Myocyte (in vitro differentiated cells): ENCODE results near the gene FAT3. TPM values are rescaled to one million over a fixed set of nuclear protein-coding genes. Genes with fewer than 3 reads are reported as not detected.

Source experiments
- DNase-seq: peaks from one replicate; pipeline ENCODE4 v3.0.0-alpha.2; 2012; ENCODE audit warnings: low read depth
- polyA plus RNA-seq: library from polyadenylated mRNA; unstranded; fragments of >200 nt; gene quantifications from one replicate; pipeline ENCODE4 v1.2.1, GENCODE V29; 2012; ENCODE audit warnings: missing spikeins
- total RNA-seq: library from RNA; depleted of rRNA; stranded (reverse); fragments of >200 nt; gene quantifications from 2 replicates; pipeline ENCODE4 v1.2.3, GENCODE V29; 2014

Gene FAT3
- 1.0 and 1.7 TPM in 2 replicates for total RNA-seq
- polyA plus RNA-seq, result 0.21 TPM

- DNase-seq, result peak; percentile 61
Observed at GRCh38 chr11:92224407-92225124, at the start of gene FAT3. Gene FAT3, plus strand, starts transcription at chr11:92224818. Its CDS starts 127,295 bp downstream, at chr11:92352113.

DNA sequence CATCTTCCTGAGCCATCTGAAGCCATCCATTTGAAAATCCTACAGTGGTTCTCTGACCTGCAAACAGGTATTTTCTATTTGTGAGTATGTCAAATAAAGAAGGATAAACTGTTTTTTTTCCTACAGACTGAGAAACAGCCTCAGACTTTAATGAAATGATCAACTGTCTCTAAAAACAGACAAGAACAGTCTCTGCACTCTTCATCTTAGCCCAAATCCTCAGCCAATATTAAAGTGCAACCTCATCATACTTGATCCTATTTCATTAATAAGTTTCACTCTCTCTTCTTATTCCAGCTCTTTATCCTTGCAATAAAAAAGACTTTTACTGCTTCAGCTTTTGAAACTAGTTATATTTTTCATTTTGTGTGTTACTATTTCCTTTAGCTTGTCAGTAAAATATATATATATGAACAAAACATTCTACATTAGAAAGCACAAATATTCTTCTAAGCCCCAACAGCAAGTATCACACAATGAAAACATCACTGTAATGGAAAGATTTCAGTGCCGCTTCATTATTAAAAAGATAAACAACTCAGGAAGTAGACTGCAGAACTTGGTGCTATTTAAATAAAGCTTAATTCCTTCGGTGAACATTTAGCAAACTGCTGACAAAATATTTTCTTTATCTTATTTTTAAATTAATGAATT lies 45.5 kb upstream of the FAT3 start:
- DNase-seq, result no peak

DNA sequence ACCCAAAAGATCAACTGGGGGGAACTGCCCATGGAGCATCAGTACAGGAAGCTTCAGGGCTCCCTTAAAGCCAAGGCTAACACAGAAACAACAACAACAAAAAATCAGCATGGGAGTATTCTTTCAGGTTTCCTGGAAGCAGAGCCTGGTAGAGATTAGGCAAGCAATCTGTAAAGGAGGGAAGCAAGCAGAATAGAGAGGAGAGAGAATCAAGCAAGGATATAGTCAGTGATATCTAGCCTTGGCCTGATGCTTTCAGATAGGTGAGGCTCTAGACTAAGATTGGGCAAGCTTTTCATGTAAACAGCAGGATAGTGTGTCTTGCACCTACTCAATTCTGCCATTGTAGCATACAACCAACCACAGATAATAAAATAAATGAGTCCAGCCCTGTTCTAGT lies 44.4 kb upstream of the FAT3 start:
- DNase-seq, result no peak

- peak; percentile 13 for DNase-seq
Observed at GRCh38 chr11:92180664-92181251, 43.9 kb upstream of the FAT3 start.

DNA sequence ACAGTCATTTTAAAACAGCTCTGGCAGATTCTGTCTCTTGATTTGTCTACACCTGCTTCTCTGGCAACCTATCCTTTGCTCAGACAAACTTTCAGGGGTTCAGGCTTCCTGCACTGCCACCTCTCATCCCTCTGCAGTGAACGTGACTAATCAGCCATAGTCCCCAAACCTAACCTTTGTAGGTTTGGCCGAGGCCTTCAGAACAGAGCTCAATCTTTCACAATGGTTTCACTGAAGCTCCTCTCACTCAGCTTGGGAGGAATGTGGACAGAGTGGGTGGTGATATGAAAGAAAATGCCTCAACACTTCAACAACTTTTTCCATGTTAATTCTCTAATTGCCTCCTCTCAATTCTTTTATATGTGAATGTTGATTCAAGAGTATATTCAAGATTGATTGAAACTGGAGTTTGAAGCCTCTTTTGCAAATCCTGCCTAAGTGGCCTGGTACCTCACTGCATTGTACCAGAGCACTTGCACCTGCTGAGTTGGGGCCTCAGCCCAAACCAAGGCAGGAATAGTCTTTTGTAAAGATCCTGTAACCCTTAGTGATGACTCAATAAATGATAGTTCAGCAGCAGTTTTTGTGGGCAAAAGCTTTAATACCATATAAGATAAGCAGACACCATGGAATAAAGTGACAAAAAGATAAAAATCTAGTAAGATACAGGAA lies 33.9 kb upstream of the FAT3 start:
- no peak for DNase-seq

GRCh38 chr11:92192141-92192540 lies 32.5 kb upstream of the FAT3 start:
- no peak for DNase-seq

- no peak for DNase-seq
Observed at GRCh38 chr11:92198268-92198667, 26.4 kb upstream of the FAT3 start.

DNA sequence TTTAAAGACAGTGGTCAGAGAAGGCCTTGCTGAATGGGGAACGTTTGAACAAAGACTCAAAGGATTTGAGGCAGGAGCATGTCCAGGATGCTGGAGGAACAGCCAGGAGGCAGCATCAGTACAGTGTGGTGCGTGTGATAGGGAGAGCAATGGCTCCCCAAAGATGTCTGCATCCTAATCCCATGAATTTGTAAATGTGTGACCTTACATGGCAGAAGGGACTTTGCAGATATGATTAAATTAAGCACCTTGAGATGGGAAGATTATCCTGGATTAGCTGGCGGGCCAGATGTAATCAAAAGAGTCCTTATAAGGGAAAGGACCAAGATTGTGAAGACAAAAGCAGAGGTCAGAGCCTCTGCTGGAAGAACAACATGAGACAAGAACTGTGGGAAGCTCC lies 24.6 kb upstream of the FAT3 start:
- no peak for DNase-seq

- no peak for DNase-seq
Observed at GRCh38 chr11:92204731-92205130, 19.9 kb upstream of the FAT3 start.

DNA sequence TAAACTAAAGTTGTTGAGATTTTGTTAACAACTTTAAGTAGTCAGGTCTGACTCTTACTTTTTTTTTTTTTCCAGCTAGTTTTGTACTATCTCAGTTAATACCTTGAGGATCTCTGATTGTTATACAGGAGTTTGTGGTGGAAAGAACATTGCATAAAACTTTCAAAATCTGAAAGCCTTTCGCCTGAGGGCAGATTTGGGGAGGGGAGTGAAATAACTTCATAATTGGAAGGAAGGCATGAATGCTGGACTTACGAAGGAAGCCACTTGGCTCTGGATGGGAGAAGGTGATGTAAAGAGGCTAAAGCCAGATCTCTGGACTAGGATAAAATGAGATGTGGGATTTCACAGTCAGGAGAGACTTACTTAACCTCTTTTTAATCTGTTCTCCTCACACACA lies 18.2 kb upstream of the FAT3 start:
- no peak for DNase-seq

DNA sequence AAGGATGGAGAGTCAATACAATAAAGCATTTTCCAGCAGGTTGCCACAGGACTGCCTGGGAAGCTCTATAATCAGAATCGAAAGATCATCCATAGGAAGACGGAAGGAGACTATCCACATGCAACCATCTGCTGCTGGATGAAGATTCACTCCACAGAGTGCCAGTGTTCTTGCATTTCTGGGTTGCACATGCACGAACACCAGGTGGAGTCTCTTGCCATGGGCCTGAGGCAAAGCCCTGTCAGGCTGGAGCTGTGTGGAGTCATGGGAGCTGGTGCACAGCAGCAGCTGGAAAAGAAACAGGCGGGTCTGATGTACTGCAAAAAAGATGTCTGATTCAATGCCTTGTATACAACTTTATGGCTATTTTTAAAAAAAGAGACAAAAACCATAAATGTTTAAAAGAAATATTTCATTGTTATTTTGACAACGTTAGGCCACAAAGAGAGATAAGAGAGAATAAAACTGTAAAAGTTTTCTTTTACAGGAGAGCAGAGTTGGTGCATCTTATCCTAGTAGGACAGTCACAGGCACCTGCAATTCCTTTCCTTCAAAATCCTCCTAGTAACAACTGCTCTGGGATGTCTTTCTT lies 12.9 kb upstream of the FAT3 start:
- peak; percentile 74 for DNase-seq

DNA sequence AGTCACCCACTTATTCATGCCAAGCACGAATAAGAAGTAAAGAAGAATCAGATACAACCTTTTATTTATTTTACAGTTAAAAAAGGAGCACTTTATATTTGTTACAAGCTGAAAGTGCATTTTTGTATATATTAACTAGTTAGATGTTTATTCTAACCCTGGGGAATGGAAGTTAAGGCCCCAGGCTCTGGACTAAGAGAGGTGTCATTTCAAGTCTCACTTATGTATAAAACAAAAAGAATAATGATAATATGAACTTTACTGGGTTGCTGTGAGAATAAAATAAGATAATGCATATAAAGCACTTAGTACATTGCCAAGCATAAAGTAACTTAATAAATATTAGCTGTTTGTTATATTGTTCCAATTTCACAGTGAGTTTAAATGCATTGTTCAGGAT lies 12.1 kb upstream of the FAT3 start:
- no peak for DNase-seq

DNA sequence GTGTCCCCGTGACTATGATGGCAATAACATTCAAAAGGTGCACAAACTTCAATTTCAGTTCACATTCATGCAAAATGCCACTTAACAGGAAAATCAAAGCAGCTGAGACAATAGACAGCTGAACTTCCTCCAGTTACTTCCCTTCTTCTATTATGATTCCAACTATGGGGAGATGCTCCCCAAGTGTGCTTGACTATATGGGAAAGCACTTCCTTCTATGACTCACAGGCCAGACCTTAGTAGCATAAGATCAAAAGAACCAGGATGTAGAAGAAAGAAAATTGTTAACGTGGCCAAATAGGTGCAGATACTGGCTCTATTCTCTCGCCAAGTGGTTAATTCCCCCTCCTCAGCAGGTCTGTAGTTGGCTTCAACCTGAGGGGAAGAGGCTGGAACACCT lies 7.8 kb upstream of the FAT3 start:
- DNase-seq, result no peak

- no peak for DNase-seq
Observed at GRCh38 chr11:92219476-92219875, 5.1 kb upstream of the FAT3 start.

- DNase-seq, result no peak
Observed at GRCh38 chr11:92222701-92223100, 1.9 kb upstream of the FAT3 start.

DNA sequence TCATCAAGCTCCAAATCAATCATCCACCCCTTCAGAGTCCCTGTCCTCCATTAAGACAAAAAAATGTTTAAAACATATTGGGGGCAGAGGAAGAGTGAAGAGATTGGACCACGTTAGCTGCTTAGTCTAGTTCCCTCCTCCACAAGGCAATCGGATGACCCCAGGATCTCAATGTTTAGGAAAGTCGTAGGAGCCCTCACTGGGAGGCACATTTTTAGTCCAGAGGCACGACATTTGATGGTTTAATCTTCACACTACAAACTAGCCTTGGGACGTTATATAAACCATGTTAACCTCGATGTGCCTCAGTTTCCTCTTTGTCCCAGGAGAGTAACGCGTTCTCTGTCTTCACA lies 588 bp upstream of the FAT3 start:
- DNase-seq, result no peak

- no peak for DNase-seq
Observed at GRCh38 chr11:92225125-92225567, 528 bp downstream of the FAT3 start.

DNA sequence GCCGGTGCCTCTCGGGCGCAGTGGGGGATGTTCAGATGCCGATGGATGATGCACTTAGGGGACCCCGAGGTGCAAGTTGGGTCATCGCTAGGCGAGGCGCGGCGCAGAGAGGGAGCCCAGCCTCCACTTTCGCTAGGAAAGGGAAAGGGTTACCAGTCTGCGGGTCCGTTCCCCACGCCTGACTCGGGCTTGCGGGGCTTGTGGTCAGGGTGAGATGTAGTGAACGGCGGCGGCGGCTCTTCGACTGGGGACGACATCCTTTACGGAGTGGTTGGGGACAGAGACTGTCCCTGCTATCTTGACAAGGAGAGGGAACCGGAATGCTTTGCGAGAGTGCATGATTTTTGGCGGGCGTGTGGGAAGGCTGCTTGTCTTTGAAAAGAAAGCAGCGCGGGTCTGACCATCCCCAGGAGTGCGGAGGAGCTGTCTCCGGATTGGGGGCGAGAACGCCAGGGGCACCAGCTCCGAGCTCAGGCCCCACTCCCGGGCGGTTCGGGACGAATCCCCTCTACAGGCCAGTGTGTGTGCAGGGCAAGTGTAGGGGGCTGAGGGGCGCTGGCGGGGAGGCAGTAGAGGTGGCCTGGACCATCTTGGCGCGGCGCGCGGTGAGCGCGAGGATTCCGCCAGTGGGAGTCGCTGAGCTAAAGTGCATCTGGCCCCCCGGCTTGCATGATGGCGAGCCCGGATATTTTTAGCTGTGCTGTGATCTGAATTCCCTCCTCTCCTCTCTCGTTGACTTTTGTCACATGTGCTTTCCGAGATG lies 1.1 kb downstream of the FAT3 start:
- DNase-seq, result peak; percentile 33

- DNase-seq, result peak; percentile 9
Observed at GRCh38 chr11:92226331-92227229, 2.0 kb downstream of the FAT3 start.
